GM19099 (cell line): ENCODE results near the gene FAM181B.

ENCODE experiments used
- POLR2A ChIP-seq: IDR thresholded peaks from 3 replicates; pipeline ENCODE4 v1.6.1; 2011; ENCODE audit warnings: low read depth; ENCODE audit not compliant: insufficient read length; ENCODE audit errors: extremely low read depth

FAM181B gene

GRCh38 chr11:82718821-82719220, 14.8 kb downstream of the FAM181B start:
- TF ChIP-seq POLR2A: no peak

GRCh38 chr11:82718307-82718706, 15.4 kb downstream of the FAM181B start:
- TF ChIP-seq POLR2A: no peak

DNA sequence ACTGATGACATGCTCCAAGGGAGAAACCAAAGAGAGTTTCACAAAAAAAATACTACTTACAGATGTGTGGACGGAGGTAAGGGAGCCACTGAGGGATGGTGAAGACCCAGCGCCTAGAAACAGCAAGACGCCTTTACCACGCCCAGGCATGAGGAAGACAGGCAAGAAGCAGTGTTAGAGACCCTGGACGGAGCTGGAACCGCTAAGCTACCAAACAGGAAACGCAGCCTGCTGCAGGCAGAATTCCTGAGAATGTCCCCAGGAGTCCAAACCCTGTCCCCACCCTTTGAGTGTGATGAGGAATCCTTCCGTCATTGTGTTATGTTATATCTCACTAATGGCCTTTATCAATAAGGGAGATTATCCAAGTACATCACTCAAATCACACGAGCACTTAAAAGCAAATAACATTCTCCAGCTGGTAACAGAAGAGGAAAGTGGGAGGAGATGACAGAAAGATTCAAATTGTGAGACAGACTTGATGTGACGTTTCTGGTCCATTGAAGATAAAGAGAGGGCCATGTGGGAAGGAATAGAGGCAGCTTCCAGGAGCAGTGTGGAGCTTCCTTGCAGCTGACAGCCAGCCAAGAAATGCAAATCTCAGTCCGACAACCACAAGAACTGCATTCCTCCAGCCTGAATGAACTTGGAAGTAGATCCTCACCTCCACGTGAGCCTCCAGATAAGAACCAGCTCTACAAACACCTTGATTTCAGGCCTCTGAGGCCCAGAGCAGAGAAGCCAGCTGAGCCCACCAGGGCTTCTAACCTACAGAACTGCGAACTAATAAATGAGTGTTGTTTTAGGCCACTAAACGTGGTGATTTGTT, 19.1 kb downstream of the FAM181B start:
- no peak for TF ChIP-seq POLR2A

- no peak for TF ChIP-seq POLR2A
Measured at GRCh38 chr11:82711648-82712047, 22.0 kb downstream of the FAM181B start.

- no peak for TF ChIP-seq POLR2A
Measured at GRCh38 chr11:82703796-82704195, 29.9 kb downstream of the FAM181B start.

DNA sequence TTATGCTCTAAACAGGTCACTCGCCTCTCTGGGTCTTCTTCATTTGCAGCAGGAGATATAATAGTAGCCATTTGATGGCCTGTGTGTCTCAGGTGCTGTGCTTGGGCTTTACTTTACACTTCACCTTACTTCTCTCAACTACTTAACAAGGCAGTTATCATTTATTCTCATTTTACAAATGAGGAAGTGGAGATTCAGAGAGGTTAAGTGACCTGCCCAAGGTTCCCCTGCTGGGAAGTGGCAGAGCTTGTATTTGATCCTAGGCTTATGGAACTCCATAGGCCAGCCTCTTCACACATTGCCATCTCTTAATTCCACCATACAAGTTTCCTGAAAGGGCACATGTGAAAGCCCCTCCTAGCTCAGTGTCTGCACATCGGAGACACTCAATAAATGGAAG, 30.4 kb downstream of the FAM181B start:
- no peak for TF ChIP-seq POLR2A

- TF ChIP-seq POLR2A: no peak
Measured at GRCh38 chr11:82701847-82702520, 31.7 kb downstream of the FAM181B start.

DNA sequence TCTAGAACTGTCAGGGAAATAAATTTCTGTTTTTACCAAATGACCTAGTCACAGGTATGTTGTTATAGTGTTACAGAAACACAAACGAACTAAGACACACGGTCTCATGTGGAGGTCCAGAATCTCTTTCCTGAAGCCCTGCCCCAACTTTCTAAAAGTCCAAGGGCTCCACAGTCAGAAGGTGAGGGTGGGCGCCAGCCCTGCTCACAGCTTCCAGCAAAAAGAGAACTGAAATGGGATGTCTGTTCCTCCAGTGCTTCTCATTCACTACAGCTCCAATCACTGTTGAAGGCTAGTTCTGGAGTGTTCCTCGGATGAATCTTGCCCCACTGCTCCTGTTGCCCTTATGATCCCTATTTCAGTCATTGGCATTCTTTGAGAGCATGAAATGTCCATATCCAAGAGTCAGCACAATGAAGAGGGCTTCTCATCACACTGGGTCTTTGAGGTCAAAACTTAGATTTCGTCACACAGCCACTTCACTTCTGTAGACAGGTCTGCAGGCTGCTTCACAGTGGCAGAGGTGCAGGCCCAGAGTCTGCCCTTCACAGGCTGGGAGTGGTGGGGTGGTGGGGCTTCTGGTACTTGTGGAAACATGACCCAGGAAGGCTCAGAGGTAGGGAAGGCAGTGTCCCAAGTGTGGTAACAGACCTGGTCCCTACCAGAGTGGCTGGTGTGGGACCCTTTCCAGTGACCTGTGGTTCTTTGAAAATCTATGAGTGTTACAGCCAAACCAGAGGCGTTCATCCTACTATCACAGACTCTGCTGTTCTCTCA, 34.9 kb downstream of the FAM181B start:
- no peak for TF ChIP-seq POLR2A

DNA sequence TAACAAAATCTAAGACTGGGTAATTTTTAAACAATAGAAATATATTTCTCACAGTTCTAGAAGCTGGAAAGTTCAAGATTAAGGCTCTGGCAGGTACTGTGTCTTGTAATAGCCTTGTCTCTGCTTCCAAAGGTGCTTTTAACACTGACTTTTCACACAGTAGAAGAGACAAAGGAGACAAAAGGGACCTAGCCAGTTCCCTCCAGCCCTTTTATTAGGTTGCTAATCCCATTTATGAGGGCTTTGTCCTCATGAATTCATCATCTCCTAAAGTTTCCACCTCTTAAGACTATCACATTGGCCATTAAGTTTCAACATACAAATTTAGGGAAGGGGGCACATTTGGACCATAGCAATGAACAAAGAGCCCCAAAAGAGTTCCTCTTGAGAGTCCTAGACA, 40.7 kb downstream of the FAM181B start:
- TF ChIP-seq POLR2A: no peak

GRCh38 chr11:82686211-82686610, 47.5 kb downstream of the FAM181B start:
- no peak for TF ChIP-seq POLR2A

GRCh38 chr11:82683029-82683428, 50.6 kb downstream of the FAM181B start:
- no peak for TF ChIP-seq POLR2A

- no peak for TF ChIP-seq POLR2A
Measured at GRCh38 chr11:82682003-82682751, 51.5 kb downstream of the FAM181B start.

DNA sequence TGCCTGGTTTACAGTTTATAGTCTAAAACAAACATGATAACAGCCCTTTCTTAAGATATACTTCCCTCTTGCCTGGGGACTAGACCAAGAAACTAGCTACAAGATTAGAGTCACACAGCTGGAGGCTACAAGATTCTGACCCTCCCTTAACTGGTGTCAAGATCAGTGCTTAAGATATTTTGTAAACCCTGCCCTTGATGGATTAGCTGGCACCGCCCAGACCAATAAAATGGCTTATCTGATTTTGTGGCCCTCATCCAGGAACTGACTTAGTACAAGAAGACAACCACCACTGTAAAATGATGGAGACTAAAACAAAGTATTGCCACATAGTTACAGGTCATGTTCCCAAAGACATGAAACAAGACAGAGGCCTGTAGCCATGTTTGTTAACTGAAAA, 53.4 kb downstream of the FAM181B start:
- TF ChIP-seq POLR2A: no peak
